ENCODE data around the gene LRRC32. TPM values are rescaled to one million over a fixed set of nuclear protein-coding genes. Genes with fewer than 3 reads are reported as not detected.

Gene LRRC32
- total and polyA plus RNA-seq, 2 experiments from 2014 or later: 4.0 to 7.9 TPM

DNA sequence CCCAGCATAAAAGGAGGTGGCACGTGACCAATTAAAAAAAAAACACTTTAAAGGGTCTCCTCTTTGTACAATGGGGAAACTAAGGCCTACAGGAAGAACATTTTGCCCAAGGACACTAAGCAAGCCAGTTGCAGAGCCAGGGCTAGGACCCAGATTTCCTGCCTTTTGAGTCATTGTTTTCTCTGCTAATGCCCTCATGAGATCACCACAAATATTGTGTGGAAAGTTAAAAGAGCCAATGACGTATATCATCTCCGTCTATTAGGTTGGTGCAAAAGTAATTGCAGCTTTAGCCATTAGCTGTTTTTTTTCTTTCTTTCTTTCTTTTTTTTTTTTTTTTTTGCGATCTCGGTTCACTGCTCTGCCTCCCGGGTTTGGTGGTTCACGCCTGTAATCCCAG lies 24.1 kb upstream of the LRRC32 start:
- Histone ChIP-seq H3K79me2 (ENCODE audit: insufficient read depth) (no peaks in the 10 kb centered on the region), H3K9me3 (ENCODE audit: low read depth) (no peaks in the 10 kb centered on the region), H4K20me1 (ENCODE audit: insufficient read depth) (no peaks in the 10 kb centered on the region), H3K27me3 (replicated peaks; ENCODE audit: insufficient read depth) (no peaks in the 10 kb centered on the region), H2AFZ (no peak overlapping the region), H3K36me3 (ENCODE audit: low read depth) (no peaks in the 10 kb centered on the region), H3K4me3 (no peak overlapping the region), H3K4me1 (ENCODE audit: insufficient read depth) (peaks cover 1% of the 10 kb centered on the region; the same call in 1 of the 2 replicates), H3F3A (ENCODE audit: insufficient read depth) (peaks cover 13% of the 10 kb centered on the region), H3K27ac (no peak overlapping the region), H3K9me2 (ENCODE audit: insufficient read depth) (no peaks in the 10 kb centered on the region), H3K4me2 (ENCODE audit: unreplicated experiment) (no peak overlapping the region), H3K9ac (no peak overlapping the region)
- TF ChIP-seq EZH2phosphoT487 (IDR thresholded peaks at IDR 0.05; ENCODE audit: insufficient read depth, low read depth): no peak
- no peak for TF ChIP-seq EZH2 (IDR thresholded peaks at IDR 0.05; ENCODE audit: insufficient read depth, poor library complexity, severe bottlenecking)
- 47 to 52% methylated on average over 7 of the region's 7 CpGs for WGBS, 2 experiments (ENCODE audit: low coverage in 1 of 2, low lambda C conversion rate in 2 of 2, missing lambda C conversion rate in 2 of 2)
- in situ Hi-C loops (cut with MboI): no loop called here
- DNase-seq: peak; percentile 92

DNA sequence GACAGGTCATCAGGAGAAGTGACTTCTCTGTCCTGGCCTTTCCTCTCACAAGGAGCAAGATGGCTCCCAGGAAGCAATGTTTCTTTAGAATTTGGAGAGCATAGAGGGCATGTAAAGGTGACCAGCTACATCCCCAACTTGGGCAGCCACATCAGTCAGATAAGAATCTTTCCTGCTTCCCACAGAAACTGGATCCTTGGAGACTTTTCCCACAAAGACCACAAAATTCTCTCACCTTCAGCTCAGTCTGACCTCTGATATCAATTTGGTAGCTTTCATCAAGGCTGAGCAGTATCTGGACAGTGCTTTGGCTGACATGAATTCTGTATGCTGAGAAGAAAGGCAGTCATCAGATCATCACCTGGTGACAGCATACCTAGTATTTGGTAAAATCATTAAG lies 23.3 kb upstream of the LRRC32 start:
- in situ Hi-C loops (cut with MboI): no loop called here
- H3K4me2 ChIP-seq (ENCODE audit: unreplicated experiment): no peak overlapping the region
- TF ChIP-seq EZH2 (IDR thresholded peaks at IDR 0.05; ENCODE audit: insufficient read depth, poor library complexity, severe bottlenecking) (no peak), EZH2phosphoT487 (IDR thresholded peaks at IDR 0.05; ENCODE audit: insufficient read depth, low read depth) (no peak)
- H3K27me3 ChIP-seq (replicated peaks; ENCODE audit: insufficient read depth): no peaks in the 10 kb centered on the region
- peaks cover 5% of the 10 kb centered on the region; the same call in 1 of the 2 replicates for H3F3A ChIP-seq (ENCODE audit: insufficient read depth)
- no peak overlapping the region for H3K9ac ChIP-seq
- no peak overlapping the region for H3K27ac ChIP-seq
- H3K9me2 ChIP-seq (ENCODE audit: insufficient read depth): no peaks in the 10 kb centered on the region
- DNase-seq: no peak
- H3K9me3 ChIP-seq (ENCODE audit: low read depth): no peaks in the 10 kb centered on the region
- H3K79me2 ChIP-seq (ENCODE audit: insufficient read depth): no peaks in the 10 kb centered on the region
- no peak overlapping the region for H3K4me3 ChIP-seq
- no peaks in the 10 kb centered on the region for H3K36me3 ChIP-seq (ENCODE audit: low read depth)
- H4K20me1 ChIP-seq (ENCODE audit: insufficient read depth): no peaks in the 10 kb centered on the region
- no peaks in the 10 kb centered on the region for H3K4me1 ChIP-seq (ENCODE audit: insufficient read depth)
- no peak overlapping the region for H2AFZ ChIP-seq

DNA sequence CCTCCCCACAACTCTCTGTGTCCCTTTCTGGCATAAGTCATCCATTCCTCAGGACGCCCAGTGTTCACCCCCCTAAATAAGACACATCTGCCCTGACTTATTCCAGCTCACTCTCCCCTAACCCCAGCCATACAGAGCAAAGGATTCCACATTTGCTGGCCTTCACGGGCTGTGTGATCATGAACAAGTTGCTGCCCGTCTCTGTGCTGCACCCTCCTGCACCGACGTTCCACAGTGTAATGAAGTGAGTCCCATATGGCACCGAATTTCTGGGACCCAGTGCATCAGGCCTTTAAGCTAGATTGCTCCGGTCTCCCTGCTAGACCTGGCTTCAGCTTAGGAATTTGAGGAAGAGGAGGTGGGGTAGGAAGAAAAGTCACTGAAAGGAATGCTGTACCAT lies 22.4 kb upstream of the LRRC32 start:
- Histone ChIP-seq H4K20me1 (ENCODE audit: insufficient read depth) (no peaks in the 10 kb centered on the region), H3K4me3 (no peak overlapping the region), H2AFZ (no peak overlapping the region), H3K36me3 (ENCODE audit: low read depth) (no peaks in the 10 kb centered on the region), H3K4me2 (ENCODE audit: unreplicated experiment) (no peak overlapping the region), H3K9ac (no peak overlapping the region), H3K79me2 (ENCODE audit: insufficient read depth) (no peaks in the 10 kb centered on the region), H3K27me3 (replicated peaks; ENCODE audit: insufficient read depth) (no peaks in the 10 kb centered on the region), H3K9me3 (ENCODE audit: low read depth) (no peaks in the 10 kb centered on the region), H3K9me2 (ENCODE audit: insufficient read depth) (no peaks in the 10 kb centered on the region), H3K27ac (no peak overlapping the region), H3K4me1 (ENCODE audit: insufficient read depth) (no peaks in the 10 kb centered on the region), H3F3A (ENCODE audit: insufficient read depth) (peaks cover 5% of the 10 kb centered on the region; the same call in 1 of the 2 replicates)
- DNase-seq: no peak
- in situ Hi-C loops (cut with MboI): no loop called here
- TF ChIP-seq EZH2phosphoT487 (IDR thresholded peaks at IDR 0.05; ENCODE audit: insufficient read depth, low read depth) (no peak), EZH2 (IDR thresholded peaks at IDR 0.05; ENCODE audit: insufficient read depth, poor library complexity, severe bottlenecking) (no peak)
- 78 to 79% methylated on average over 7 of the region's 7 CpGs for WGBS, 2 experiments (ENCODE audit: low coverage in 1 of 2, low lambda C conversion rate in 2 of 2, missing lambda C conversion rate in 2 of 2)

DNA sequence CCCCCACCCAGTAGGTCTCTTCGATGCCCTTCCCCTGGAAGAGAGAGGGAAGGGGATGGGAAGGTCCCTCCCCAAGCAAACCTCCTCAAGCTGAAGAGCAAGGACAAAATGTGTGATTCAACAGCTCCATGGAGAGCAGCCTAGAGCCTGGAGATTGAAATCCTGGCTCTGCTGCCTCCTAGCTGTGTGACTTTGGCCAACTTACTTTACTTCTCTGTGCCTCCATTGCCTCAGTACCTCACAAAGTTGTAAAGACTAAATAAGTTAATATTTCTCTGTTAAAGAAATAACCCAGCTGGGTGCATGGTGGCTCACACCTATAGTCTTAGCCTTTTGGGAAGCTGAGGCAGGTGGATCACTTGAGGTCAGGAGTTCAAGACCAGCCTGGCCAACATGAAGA lies 21.1 kb upstream of the LRRC32 start:
- H4K20me1 ChIP-seq (ENCODE audit: insufficient read depth): no peaks in the 10 kb centered on the region
- no peak for DNase-seq
- in situ Hi-C loops (cut with MboI): no loop called here
- TF ChIP-seq EZH2phosphoT487 (IDR thresholded peaks at IDR 0.05; ENCODE audit: insufficient read depth, low read depth) (no peak), EZH2 (IDR thresholded peaks at IDR 0.05; ENCODE audit: insufficient read depth, poor library complexity, severe bottlenecking) (no peak)
- H3K9me2 ChIP-seq (ENCODE audit: insufficient read depth): no peaks in the 10 kb centered on the region
- no peak overlapping the region for H2AFZ ChIP-seq
- no peak overlapping the region for H3K4me2 ChIP-seq (ENCODE audit: unreplicated experiment)
- H3K27ac ChIP-seq: no peak overlapping the region
- no peaks in the 10 kb centered on the region for H3K4me1 ChIP-seq (ENCODE audit: insufficient read depth)
- peaks cover 5% of the 10 kb centered on the region; the same call in 1 of the 2 replicates for H3F3A ChIP-seq (ENCODE audit: insufficient read depth)
- no peaks in the 10 kb centered on the region for H3K27me3 ChIP-seq (replicated peaks; ENCODE audit: insufficient read depth)
- WGBS, 2 experiments (ENCODE audit: low coverage in 1 of 2, low lambda C conversion rate in 2 of 2, missing lambda C conversion rate in 2 of 2): 12 to 21% methylated on average over 1 of the region's 1 CpG
- H3K9ac ChIP-seq: no peak overlapping the region
- no peak overlapping the region for H3K4me3 ChIP-seq
- H3K79me2 ChIP-seq (ENCODE audit: insufficient read depth): no peaks in the 10 kb centered on the region
- no peaks in the 10 kb centered on the region for H3K36me3 ChIP-seq (ENCODE audit: low read depth)
- H3K9me3 ChIP-seq (ENCODE audit: low read depth): no peaks in the 10 kb centered on the region

DNA sequence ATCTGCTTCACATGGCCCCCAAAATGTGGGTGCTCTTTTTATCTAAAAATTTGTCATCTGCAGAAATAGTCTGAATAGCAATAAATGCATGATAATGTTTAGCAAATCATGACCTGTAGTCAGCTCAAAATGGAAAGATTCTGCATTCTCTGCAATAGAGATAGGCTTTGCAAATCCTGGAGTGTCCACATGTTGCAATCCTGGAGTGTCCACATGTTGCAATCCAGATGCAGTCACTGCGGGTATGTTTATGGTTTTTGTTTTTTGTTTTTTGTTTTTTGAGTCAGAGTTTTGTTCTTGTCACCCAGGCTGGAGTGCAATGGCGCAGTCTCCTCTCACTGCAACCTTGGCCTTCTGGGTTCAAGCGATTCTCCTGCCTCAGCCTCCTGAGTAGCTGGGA lies 20.2 kb upstream of the LRRC32 start:
- Histone ChIP-seq H3K4me1 (ENCODE audit: insufficient read depth) (no peaks in the 10 kb centered on the region), H3F3A (ENCODE audit: insufficient read depth) (peaks cover 5% of the 10 kb centered on the region; the same call in 1 of the 2 replicates), H3K79me2 (ENCODE audit: insufficient read depth) (no peaks in the 10 kb centered on the region), H4K20me1 (ENCODE audit: insufficient read depth) (no peaks in the 10 kb centered on the region), H3K4me2 (ENCODE audit: unreplicated experiment) (no peak overlapping the region), H3K36me3 (ENCODE audit: low read depth) (no peaks in the 10 kb centered on the region), H3K4me3 (no peak overlapping the region), H3K9me3 (ENCODE audit: low read depth) (no peaks in the 10 kb centered on the region), H3K9ac (no peak overlapping the region), H2AFZ (no peak overlapping the region), H3K27ac (no peak overlapping the region), H3K27me3 (replicated peaks; ENCODE audit: insufficient read depth) (no peaks in the 10 kb centered on the region), H3K9me2 (ENCODE audit: insufficient read depth) (no peaks in the 10 kb centered on the region)
- DNase-seq: peak; percentile 81
- in situ Hi-C loops (cut with MboI): no loop called here
- 63 to 71% methylated on average over 2 to 3 of the region's 3 CpGs for WGBS, 2 experiments (ENCODE audit: low coverage in 1 of 2, low lambda C conversion rate in 2 of 2, missing lambda C conversion rate in 2 of 2)
- TF ChIP-seq EZH2 (IDR thresholded peaks at IDR 0.05; ENCODE audit: insufficient read depth, poor library complexity, severe bottlenecking) (no peak), EZH2phosphoT487 (IDR thresholded peaks at IDR 0.05; ENCODE audit: insufficient read depth, low read depth) (no peak)

Data from GM23248 (cell line).